HG03196 (cell line): ENCODE measurements around the gene HCFC1R1.
"Not testable (repeated sequence)": the region's sequence is repeated elsewhere in the genome, so short reads cannot be mapped to it uniquely, and the experiment has no call there.

Source experiments
- ATAC-seq: cut with Tn5 transposase; IDR thresholded peaks from one replicate; pipeline ENCODE4 v1.9.1; 2021; ENCODE audit not compliant: unreplicated experiment

HCFC1R1 gene

GRCh38 chr16:3057181-3058138 lies 33.7 kb upstream of the HCFC1R1 start:
- no peak for ATAC-seq

- ATAC-seq: no peak
Measured at GRCh38 chr16:3056336-3057180, 32.8 kb upstream of the HCFC1R1 start.

DNA sequence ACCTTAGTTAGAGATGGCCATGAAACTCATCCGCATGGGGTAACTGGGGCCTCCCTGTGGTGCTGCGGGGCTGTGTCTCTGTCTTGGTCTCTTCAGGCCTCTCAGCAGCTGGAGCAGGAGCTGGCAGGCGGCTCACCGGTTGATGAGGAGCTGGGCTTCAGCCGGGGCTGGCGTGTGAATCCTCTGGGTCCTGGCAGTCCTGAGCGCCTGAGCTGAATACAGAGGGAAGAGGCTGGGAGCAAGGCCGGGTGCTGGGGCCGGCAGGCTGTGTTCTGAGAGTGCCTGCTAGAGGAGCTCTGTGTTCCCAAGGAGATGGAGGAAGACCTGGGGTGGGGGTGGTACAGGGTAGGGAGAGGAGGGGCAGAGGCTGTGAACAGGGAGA lies 32.0 kb upstream of the HCFC1R1 start:
- not testable (repeated sequence) for ATAC-seq

GRCh38 chr16:3054965-3055733 lies 31.4 kb upstream of the HCFC1R1 start:
- ATAC-seq: no peak

- not testable (repeated sequence) for ATAC-seq
Measured at GRCh38 chr16:3053330-3053710, 29.6 kb upstream of the HCFC1R1 start.

DNA sequence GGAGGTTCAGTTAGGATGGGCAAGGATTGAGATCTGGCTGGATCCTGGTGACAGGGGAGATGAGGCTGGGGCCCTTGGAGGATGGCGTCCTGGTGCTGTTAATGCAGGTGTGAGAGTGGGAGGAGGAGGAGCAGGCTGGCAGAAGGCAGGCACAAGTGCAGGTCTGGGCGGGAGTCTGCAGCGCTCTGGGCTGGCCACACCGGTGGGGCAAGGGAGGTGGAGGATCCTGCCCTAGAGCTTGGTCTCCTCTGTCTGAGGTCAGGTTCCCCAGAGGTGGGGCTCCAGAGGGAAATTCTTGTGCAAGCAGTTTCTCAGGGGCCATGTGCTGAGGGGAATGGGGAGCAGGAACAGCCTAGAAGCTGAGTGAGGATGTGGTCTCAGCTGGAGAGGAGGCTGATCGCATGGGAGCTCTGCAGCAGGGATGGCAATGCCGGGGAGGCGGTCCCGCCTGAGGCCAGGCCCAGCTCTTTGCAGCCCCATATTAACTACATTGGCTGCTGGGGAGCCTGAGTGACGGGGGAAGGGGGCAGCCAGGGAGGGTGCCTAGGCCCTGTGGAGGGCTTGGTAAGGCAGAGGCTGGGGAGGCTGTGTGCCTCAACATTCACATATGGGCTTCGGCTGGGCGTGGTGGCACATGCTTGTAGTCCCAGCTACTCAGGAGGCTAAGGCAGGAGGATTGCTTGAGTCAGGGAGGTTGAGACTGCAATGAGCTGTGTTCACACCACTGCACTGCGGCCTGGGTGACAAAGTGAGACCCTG lies 29.0 kb upstream of the HCFC1R1 start:
- ATAC-seq: not testable (repeated sequence)

DNA sequence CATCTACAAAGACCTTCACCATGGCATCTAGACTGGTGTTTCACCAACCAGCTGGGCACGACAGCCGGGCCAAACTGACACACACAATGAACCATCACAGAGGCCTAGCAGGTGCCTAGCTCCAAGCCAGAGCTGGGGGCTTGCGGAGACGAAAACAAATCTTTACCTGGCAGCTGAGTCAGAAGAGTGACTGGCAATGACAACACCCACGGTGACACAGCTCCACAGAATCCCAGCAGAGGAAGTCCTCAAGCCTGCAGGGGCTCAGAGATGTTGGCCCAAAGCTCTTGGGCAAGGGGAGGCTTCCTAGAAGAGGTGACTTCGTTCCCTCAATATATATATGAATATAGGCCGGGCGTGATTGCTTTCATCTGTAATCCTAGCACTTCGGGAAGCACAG lies 27.8 kb upstream of the HCFC1R1 start:
- ATAC-seq: no peak

GRCh38 chr16:3051009-3051408 lies 27.3 kb upstream of the HCFC1R1 start:
- no peak for ATAC-seq

- ATAC-seq: no peak
Measured at GRCh38 chr16:3050487-3050886, 26.7 kb upstream of the HCFC1R1 start.

DNA sequence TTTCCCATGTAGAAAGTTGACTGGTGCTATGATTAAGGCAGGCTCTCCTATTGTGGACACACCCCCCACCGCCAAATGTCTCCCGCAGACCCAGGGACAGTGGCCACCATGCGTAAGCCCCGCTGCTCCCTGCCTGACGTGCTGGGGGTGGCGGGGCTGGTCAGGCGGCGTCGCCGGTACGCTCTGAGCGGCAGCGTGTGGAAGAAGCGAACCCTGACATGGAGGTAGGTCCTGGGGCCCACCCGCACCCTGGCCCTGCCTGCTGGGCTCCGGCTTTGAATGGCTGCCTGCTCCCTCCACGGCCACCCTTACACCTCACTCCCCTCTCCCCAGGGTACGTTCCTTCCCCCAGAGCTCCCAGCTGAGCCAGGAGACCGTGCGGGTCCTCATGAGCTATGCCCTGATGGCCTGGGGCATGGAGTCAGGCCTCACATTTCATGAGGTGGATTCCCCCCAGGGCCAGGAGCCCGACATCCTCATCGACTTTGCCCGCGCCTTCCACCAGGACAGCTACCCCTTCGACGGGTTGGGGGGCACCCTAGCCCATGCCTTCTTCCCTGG lies 26.3 kb upstream of the HCFC1R1 start:
- ATAC-seq: no peak

- no peak for ATAC-seq
Measured at GRCh38 chr16:3047387-3047720, 23.6 kb upstream of the HCFC1R1 start.

DNA sequence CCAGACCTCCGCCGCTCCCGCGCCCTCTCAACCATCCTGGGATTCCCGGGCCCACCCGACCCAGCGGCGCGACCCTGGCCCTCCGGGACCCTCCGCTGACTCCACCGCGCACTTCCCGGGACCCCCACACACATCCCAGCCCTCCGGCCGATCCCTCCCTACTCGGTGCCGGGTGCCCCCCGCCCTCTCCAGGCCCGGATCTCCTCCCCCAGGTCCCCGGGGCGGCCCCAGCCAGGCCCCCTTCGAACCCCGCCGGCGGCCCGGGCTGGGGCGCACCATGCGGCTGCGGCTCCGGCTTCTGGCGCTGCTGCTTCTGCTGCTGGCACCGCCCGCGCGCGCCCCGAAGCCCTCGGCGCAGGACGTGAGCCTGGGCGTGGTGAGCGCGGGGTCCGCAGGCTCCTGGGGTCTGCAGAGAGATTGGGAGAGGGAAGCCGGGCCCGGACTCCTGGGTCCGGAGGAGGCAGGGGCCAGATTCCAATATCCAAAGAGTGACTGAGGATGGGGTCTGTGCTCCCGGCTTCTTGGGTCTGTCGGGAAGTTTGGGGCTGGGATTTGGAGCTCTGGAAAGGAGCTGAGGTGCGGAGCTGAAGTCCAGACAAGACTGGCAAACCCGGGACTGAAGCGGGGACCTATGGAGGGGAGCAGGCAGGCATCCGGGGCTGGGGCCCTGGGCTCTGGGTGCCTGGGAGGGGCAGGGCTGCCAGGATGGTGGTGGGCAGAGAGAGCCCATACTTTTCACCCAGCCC lies 23.1 kb upstream of the HCFC1R1 start:
- ATAC-seq: no peak

- ATAC-seq: no peak
Measured at GRCh38 chr16:3045758-3046640, 22.3 kb upstream of the HCFC1R1 start, which contains the start of gene MMP25. MMP25 (plus strand) TSS chr16:3046561; CDS start chr16:3046918, 357 bp downstream.

DNA sequence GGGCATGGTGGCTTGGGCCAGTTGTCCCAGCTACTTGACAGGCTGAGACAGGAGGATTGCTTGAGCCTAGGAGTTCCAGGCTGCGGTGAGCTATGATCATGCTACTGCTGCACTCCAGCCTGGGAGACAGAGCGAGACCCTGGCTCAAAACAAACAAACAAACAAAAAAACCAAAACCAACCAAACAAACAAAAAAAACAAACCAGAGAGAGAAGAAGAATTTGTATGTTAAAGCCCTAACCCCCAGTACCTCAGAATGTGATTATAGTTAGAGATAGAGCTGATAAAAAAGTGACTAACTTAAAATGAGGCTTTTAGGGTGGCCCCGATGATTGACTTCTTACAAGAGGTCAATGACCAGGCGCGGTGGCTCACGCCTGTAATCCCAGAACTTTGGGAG lies 21.0 kb upstream of the HCFC1R1 start:
- ATAC-seq: no peak

- no peak for ATAC-seq
Measured at GRCh38 chr16:3042376-3042775, 18.6 kb upstream of the HCFC1R1 start.

GRCh38 chr16:3038896-3039295 lies 15.2 kb upstream of the HCFC1R1 start:
- ATAC-seq: no peak

DNA sequence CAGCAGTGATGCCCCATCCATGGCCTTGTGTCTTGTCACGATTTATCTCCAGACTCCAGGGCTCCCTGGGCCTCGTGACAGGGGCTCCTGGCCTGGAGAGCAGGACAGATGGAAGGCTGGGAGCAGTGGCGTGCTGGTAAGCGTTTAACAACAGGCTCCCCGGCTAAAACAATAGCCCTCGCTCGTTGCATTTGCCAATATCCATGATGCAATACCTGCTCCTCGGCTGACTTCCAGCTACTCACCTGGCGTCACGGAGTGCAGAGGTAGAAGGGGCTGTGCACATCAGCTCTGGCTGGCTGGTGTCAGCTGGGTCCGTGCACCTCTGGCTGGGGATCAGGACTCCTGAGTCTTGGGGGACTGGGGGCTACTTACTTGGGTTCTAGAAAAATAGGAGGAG lies 14.5 kb upstream of the HCFC1R1 start:
- ATAC-seq: no peak

- ATAC-seq: no peak
Measured at GRCh38 chr16:3036726-3037315, 13.1 kb upstream of the HCFC1R1 start, which contains the start of gene BICDL2. BICDL2 (minus strand) TSS chr16:3036944; CDS start chr16:3035496, 1,448 bp downstream.
